ENCODE measurements around the gene P2RX4. TPM values are rescaled to one million over a fixed set of nuclear protein-coding genes. Genes with fewer than 3 reads are reported as not detected.

Gene P2RX4
- total RNA-seq, 1 experiment from 2014 or later, result 7.6 TPM

DNA sequence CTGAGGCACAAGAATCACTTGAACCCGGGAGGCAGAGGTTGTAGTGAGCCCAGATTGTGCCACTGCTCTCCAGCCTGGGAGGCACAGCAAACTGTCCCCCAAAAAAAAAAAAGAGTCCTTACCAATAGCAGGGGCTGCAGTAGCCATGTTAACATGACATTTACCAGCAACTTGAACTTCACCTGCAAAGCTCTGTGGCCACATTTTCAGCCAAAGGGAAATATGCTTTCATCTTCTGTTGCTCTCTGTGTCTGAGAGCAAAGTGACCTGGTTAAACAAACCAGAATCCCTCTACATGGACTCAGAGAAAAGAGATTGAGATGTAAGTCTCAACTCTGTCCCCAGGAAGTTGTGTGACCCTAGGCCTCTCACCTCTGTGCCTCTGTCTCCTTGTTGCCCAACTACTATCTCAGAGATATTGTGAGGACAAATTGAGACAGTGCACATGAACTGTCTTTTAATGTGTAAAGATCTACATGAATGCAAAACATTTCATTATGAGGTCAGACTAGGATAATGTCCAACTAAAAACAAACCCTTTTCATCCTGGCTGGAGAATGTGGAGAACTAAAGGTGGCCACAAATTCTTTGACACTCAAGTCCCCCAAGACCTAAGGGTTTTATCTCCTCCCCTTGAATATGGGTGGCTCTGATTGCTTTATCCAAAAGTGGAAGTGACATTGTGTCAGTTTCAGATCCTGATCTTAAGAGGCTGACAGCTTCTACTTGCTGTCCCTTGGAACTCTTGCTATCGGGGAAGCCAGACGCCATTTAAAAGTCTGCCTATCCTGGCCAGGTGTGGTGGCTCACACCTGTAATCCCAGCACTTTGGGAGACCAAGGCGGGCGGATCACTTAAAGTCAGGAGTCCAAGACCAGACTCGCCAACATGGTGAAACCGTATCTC is 24.7 kb upstream of the P2RX4 start:
- no peak for TF ChIP-seq EZH2 (IDR thresholded peaks at IDR 0.05; ENCODE audit: borderline replicate concordance, low read depth, low read length, poor library complexity, severe bottlenecking)
- TF ChIP-seq, protein P1, sequence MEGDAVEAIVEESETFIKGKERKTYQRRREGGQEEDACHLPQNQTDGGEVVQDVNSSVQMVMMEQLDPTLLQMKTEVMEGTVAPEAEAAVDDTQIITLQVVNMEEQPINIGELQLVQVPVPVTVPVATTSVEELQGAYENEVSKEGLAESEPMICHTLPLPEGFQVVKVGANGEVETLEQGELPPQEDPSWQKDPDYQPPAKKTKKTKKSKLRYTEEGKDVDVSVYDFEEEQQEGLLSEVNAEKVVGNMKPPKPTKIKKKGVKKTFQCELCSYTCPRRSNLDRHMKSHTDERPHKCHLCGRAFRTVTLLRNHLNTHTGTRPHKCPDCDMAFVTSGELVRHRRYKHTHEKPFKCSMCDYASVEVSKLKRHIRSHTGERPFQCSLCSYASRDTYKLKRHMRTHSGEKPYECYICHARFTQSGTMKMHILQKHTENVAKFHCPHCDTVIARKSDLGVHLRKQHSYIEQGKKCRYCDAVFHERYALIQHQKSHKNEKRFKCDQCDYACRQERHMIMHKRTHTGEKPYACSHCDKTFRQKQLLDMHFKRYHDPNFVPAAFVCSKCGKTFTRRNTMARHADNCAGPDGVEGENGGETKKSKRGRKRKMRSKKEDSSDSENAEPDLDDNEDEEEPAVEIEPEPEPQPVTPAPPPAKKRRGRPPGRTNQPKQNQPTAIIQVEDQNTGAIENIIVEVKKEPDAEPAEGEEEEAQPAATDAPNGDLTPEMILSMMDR (conservative IDR thresholded peaks at IDR 0.05; ENCODE audit: low read depth, low read length), result no peak
- DNase-seq (ENCODE audit: low spot score), result no peak
- H3K36me3 ChIP-seq (ENCODE audit: insufficient read depth, low read length, poor library complexity, severe bottlenecking), result no peaks in the 10 kb centered on the region
- POLR2A ChIA-PET (ENCODE audit: low non-redundant PET), result no interaction called here
- BruUV-seq (replicated peaks), result no TSS peak
- CTCF ChIA-PET, result no interaction called here
- no peaks in the 10 kb centered on the region for H3K4me1 ChIP-seq (ENCODE audit: insufficient read depth, low read length, poor library complexity, severe bottlenecking)
- no peak overlapping the region for H3K4me3 ChIP-seq (ENCODE audit: low read depth, low read length, poor library complexity, severe bottlenecking)
- intact Hi-C loops (cut with micrococcal nuclease; ENCODE audit: unreplicated experiment), result no loop called here
- H3K9me3 ChIP-seq (ENCODE audit: low read depth, low read length, poor library complexity, severe bottlenecking), result no peaks in the 10 kb centered on the region
- no peak overlapping the region for H3K27ac ChIP-seq (ENCODE audit: low read depth, low read length, poor library complexity, severe bottlenecking)
- H3K27me3 ChIP-seq (replicated peaks; ENCODE audit: insufficient read depth, low read depth, low read length, poor library complexity), result no peaks in the 10 kb centered on the region

DNA sequence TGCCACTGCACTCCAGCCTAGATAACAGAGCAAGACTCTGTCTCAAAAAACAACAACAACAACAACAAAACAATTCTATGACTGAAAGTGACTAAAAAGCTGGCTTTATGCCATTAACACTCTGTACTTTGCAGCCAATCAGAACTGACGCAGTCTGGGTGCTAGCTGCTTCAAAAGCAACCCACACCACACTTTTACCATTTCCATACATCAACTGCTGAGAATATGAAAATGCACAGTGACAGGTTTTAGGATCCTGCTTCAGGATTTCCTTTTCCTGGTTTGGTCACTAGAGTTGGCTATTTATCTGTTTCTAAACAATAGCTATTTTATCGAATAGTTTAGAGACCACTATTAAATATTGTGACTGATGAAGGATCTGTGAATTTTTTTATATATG is 23.1 kb upstream of the P2RX4 start:
- Histone ChIP-seq H3K36me3 (ENCODE audit: insufficient read depth, low read length, poor library complexity, severe bottlenecking) (no peaks in the 10 kb centered on the region), H3K4me3 (ENCODE audit: low read depth, low read length, poor library complexity, severe bottlenecking) (no peak overlapping the region), H3K4me1 (ENCODE audit: insufficient read depth, low read length, poor library complexity, severe bottlenecking) (no peaks in the 10 kb centered on the region), H3K27ac (ENCODE audit: low read depth, low read length, poor library complexity, severe bottlenecking) (no peak overlapping the region), H3K9me3 (ENCODE audit: low read depth, low read length, poor library complexity, severe bottlenecking) (no peaks in the 10 kb centered on the region), H3K27me3 (replicated peaks; ENCODE audit: insufficient read depth, low read depth, low read length, poor library complexity) (no peaks in the 10 kb centered on the region)
- DNase-seq (ENCODE audit: low spot score), result no peak
- intact Hi-C loops (cut with micrococcal nuclease; ENCODE audit: unreplicated experiment), result no loop called here
- CTCF ChIA-PET, result no interaction called here
- TF ChIP-seq EZH2 (IDR thresholded peaks at IDR 0.05; ENCODE audit: borderline replicate concordance, low read depth, low read length, poor library complexity, severe bottlenecking), result no peak
- TF ChIP-seq, protein P1 (conservative IDR thresholded peaks at IDR 0.05; ENCODE audit: low read depth, low read length), result no peak
- POLR2A ChIA-PET (ENCODE audit: low non-redundant PET), result no interaction called here
- BruUV-seq (replicated peaks), result no TSS peak

DNA sequence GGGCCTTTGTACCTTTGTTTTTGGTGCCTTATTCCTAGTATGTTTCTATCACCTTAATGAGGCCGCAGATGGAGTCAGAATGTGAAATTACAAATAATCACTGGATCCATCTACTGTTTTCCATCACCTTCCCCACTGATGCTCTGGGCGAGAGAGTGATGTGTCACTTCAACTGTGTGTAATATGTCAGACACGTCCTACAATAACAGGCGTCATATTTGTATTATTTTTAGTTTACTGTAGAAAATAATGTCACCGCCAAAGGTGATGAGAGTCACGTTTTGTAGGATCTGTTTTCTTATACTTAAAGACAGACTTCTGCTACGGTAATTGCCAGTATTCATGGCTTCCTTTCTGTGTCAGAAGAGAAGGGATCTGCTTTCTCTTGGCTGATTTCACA is 22.4 kb upstream of the P2RX4 start:
- Histone ChIP-seq H3K4me1 (ENCODE audit: insufficient read depth, low read length, poor library complexity, severe bottlenecking) (no peaks in the 10 kb centered on the region), H3K27ac (ENCODE audit: low read depth, low read length, poor library complexity, severe bottlenecking) (no peak overlapping the region), H3K4me3 (ENCODE audit: low read depth, low read length, poor library complexity, severe bottlenecking) (no peak overlapping the region), H3K9me3 (ENCODE audit: low read depth, low read length, poor library complexity, severe bottlenecking) (no peaks in the 10 kb centered on the region), H3K36me3 (ENCODE audit: insufficient read depth, low read length, poor library complexity, severe bottlenecking) (no peaks in the 10 kb centered on the region), H3K27me3 (replicated peaks; ENCODE audit: insufficient read depth, low read depth, low read length, poor library complexity) (no peaks in the 10 kb centered on the region)
- BruUV-seq (replicated peaks), result no TSS peak
- intact Hi-C loops (cut with micrococcal nuclease; ENCODE audit: unreplicated experiment), result no loop called here
- ChIA-PET POLR2A (ENCODE audit: low non-redundant PET) (no interaction called here), CTCF (no interaction called here)
- no peak for TF ChIP-seq EZH2 (IDR thresholded peaks at IDR 0.05; ENCODE audit: borderline replicate concordance, low read depth, low read length, poor library complexity, severe bottlenecking)
- TF ChIP-seq, protein P1 (conservative IDR thresholded peaks at IDR 0.05; ENCODE audit: low read depth, low read length), result no peak
- no peak for DNase-seq (ENCODE audit: low spot score)

All from A673 (cell line).